ENCODE results near the gene MORN3.
"Not testable (repeated sequence)": the region's sequence is repeated elsewhere in the genome, so short reads cannot be mapped to it uniquely, and the experiment has no call there.

The MORN3 gene

GRCh38 chr12:121651320-121651719, 18.1 kb downstream of the MORN3 start:
- TF ChIP-seq POLR2A (IDR thresholded peaks at IDR 0.05; ENCODE audit: low read depth, low read length) (no peak), POLR2AphosphoS5 (IDR thresholded peaks at IDR 0.05; ENCODE audit: low read depth, low read length) (no peak), TAF1 (IDR thresholded peaks at IDR 0.05; ENCODE audit: borderline replicate concordance, low read depth, low read length) (no peak)
- DNase-seq (ENCODE audit: insufficient read length) = no peak
- no peak for FAIRE-seq

- TF ChIP-seq POLR2AphosphoS5 (IDR thresholded peaks at IDR 0.05; ENCODE audit: low read depth, low read length) (no peak), POLR2A (IDR thresholded peaks at IDR 0.05; ENCODE audit: low read depth, low read length) (no peak), TAF1 (IDR thresholded peaks at IDR 0.05; ENCODE audit: borderline replicate concordance, low read depth, low read length) (no peak)
- FAIRE-seq (no peak), DNase-seq (ENCODE audit: insufficient read length) (no peak)
Observed at GRCh38 chr12:121649819-121650353, 19.6 kb downstream of the MORN3 start.

- no peak for FAIRE-seq
- TF ChIP-seq POLR2A (IDR thresholded peaks at IDR 0.05; ENCODE audit: low read depth, low read length) (no peak), TAF1 (IDR thresholded peaks at IDR 0.05; ENCODE audit: borderline replicate concordance, low read depth, low read length) (no peak), POLR2AphosphoS5 (IDR thresholded peaks at IDR 0.05; ENCODE audit: low read depth, low read length) (no peak)
- DNase-seq (ENCODE audit: insufficient read length) = no peak
Observed at GRCh38 chr12:121649322-121649721, 20.1 kb downstream of the MORN3 start.

GRCh38 chr12:121648458-121649028, 20.9 kb downstream of the MORN3 start:
- DNase-seq (ENCODE audit: insufficient read length) (no peak), FAIRE-seq (no peak)
- no peak for TF ChIP-seq POLR2A (IDR thresholded peaks at IDR 0.05; ENCODE audit: low read depth, low read length)

- TF ChIP-seq TAF1 (IDR thresholded peaks at IDR 0.05; ENCODE audit: borderline replicate concordance, low read depth, low read length) (no peak), POLR2AphosphoS5 (IDR thresholded peaks at IDR 0.05; ENCODE audit: low read depth, low read length) (no peak), POLR2A (IDR thresholded peaks at IDR 0.05; ENCODE audit: low read depth, low read length) (no peak)
- FAIRE-seq = no peak
- DNase-seq (ENCODE audit: insufficient read length) = no peak
Observed at GRCh38 chr12:121641343-121641630, 28.2 kb downstream of the MORN3 start.

GRCh38 chr12:121638298-121639202, 30.9 kb downstream of the MORN3 start:
- DNase-seq (ENCODE audit: insufficient read length) = no peak
- FAIRE-seq = no peak
- TF ChIP-seq TAF1 (IDR thresholded peaks at IDR 0.05; ENCODE audit: borderline replicate concordance, low read depth, low read length) (no peak), POLR2A (IDR thresholded peaks at IDR 0.05; ENCODE audit: low read depth, low read length) (no peak), POLR2AphosphoS5 (IDR thresholded peaks at IDR 0.05; ENCODE audit: low read depth, low read length) (no peak)

- FAIRE-seq = peak; percentile 88
- no peak for TF ChIP-seq TAF1 (IDR thresholded peaks at IDR 0.05; ENCODE audit: borderline replicate concordance, low read depth, low read length)
- peak; percentile 47; the same call in 1 of the 2 replicates for TF ChIP-seq POLR2A (IDR thresholded peaks at IDR 0.05; ENCODE audit: low read depth, low read length)
- peak; percentile 52; the same call in 1 of the 2 replicates for TF ChIP-seq POLR2AphosphoS5 (IDR thresholded peaks at IDR 0.05; ENCODE audit: low read depth, low read length)
- DNase-seq (ENCODE audit: insufficient read length) = peak; percentile 69
Observed at GRCh38 chr12:121637231-121637914, 32.1 kb downstream of the MORN3 start.

- TF ChIP-seq POLR2A (IDR thresholded peaks at IDR 0.05; ENCODE audit: low read depth, low read length) (no peak), TAF1 (IDR thresholded peaks at IDR 0.05; ENCODE audit: borderline replicate concordance, low read depth, low read length) (no peak), POLR2AphosphoS5 (IDR thresholded peaks at IDR 0.05; ENCODE audit: low read depth, low read length) (no peak)
- FAIRE-seq = no peak
Observed at GRCh38 chr12:121634836-121635235, 34.6 kb downstream of the MORN3 start.

DNA sequence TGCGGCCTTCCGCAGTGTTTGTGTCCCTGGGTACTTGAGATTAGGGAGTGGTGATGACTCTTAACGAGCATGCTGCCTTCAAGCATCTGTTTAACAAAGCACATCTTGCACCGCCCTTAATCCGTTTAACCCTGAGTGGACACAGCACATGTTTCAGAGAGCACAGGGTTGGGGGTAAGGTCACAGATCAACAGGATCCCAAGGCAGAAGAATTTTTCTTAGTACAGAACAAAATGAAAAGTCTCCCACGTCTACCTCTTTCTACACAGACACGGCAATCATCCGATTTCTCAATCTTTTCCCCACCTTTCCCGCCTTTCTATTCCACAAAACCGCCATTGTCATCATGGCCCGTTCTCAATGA, 35.6 kb downstream of the MORN3 start:
- not testable (repeated sequence) for DNase-seq (ENCODE audit: insufficient read length); FAIRE-seq

More at GRCh38 chr12:121634836-121635235, 34.6 kb downstream of the MORN3 start:
- DNase-seq (ENCODE audit: insufficient read length) = no peak

- FAIRE-seq (no peak), DNase-seq (ENCODE audit: insufficient read length) (no peak)
- TF ChIP-seq TAF1 (IDR thresholded peaks at IDR 0.05; ENCODE audit: borderline replicate concordance, low read depth, low read length) (no peak), POLR2A (IDR thresholded peaks at IDR 0.05; ENCODE audit: low read depth, low read length) (no peak), POLR2AphosphoS5 (IDR thresholded peaks at IDR 0.05; ENCODE audit: low read depth, low read length) (no peak)
Observed at GRCh38 chr12:121632069-121632970, 37.1 kb downstream of the MORN3 start.

DNA sequence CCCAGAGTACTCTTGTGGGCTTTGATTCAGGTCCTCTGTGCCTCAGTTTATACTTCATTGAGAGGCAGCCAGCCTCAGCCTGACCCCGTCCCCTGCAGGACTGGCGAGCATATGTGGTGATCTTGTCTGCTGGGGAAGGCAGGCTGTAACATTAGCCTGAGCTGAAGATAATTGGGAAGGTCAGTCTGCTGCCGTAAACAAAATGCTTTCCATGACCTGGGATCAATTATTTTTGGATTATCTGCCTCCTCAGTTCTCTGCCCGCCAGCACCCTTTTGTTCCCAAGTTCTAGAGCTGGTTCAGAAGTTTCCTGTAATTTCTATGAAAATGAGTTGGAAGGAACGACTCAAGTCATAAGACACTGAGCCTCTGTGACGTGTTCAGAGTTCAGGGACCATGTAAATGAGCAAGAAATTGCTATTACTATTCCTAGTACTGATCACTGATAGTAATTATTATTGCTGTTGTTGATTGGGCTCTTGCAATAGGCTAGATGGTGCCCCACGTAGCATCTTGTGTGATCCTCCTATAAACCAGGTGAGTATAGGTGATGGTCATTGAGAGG, 38.6 kb downstream of the MORN3 start:
- FAIRE-seq = no peak

More for the DNA sequence above, 38.6 kb downstream of the MORN3 start:
- TF ChIP-seq POLR2A (IDR thresholded peaks at IDR 0.05; ENCODE audit: low read depth, low read length) (no peak), TAF1 (IDR thresholded peaks at IDR 0.05; ENCODE audit: borderline replicate concordance, low read depth, low read length) (no peak), POLR2AphosphoS5 (IDR thresholded peaks at IDR 0.05; ENCODE audit: low read depth, low read length) (no peak)
- no peak for DNase-seq (ENCODE audit: insufficient read length)

Data from GM12892 (cell line).